NCI-H1417 treated with DMSO at 0.1 percent for 48 hours (cell line): ENCODE data around the gene CPE.
"Not testable (repeated sequence)": the region's sequence is repeated elsewhere in the genome, so short reads cannot be mapped to it uniquely, and the experiment has no call there.

Experiments used
- DNase-seq: peaks from one replicate; lab custom pipeline; 2025; lab: John Stamatoyannopoulos, UW

The CPE gene

DNA sequence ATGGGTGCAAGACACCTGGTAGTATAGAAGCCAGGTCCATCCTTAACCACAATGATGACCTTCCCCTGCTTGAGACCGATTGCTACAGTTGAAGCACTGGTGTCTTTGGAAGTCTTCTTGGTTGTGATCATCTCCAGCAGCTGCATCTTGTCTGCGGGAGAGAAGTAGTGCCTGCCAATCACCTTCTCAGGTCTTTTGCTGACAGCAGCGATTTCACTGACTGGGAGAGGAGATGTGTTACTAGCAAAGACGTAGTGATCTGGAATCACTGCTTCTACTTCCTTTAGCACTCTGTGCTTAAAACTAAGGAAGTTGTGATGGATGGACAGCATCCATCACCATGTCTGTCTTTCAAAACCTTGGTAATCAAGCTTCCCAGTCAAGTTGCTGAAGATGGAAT is 25.9 kb downstream of the CPE start:
- DNase-seq = no peak

DNA sequence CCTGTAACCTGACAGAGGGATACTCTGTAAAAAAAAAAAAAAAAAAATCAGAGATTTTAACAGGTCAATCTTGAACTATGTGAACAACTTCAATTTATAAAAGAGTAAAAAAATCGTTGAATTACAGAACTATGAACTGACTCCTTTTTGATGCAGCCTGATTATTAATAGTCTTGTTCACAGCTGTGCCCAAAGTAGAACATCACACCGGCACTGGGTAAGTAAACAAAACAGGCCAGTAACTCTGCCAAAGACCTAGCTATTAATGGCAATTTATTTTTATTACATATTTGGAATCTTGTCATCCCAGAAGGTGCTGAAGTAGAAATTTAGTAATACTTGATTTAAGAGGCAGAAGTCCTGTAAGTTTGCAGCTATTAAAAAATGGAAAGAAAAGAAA is 31.4 kb downstream of the CPE start:
- DNase-seq = peak; percentile 64

- no peak for DNase-seq
Measured at GRCh38 chr4:165415910-165416309, 37.1 kb downstream of the CPE start.

- no peak for DNase-seq
Measured at GRCh38 chr4:165418073-165418472, 39.3 kb downstream of the CPE start.

DNA sequence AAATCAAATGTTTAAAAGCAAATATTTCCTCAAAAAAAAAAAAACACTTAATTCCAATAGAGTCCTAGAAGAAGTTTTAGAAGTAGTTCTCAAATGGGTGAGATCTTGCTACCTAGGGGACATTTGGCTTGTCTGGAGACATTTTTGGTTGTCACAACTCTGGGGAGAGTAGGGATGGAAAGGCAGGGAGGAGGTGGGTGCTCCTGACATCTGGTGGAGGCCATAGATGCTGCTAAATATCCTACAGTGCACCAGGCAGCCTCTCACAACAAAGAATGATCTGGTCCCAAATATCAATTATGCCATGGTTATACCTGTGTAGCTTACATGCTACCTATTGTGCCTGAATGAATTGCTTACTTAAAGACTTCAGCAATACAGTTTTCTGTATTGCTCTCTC is 46.8 kb downstream of the CPE start:
- no peak for DNase-seq

- no peak for DNase-seq
Measured at GRCh38 chr4:165426331-165426730, 47.5 kb downstream of the CPE start.

DNA sequence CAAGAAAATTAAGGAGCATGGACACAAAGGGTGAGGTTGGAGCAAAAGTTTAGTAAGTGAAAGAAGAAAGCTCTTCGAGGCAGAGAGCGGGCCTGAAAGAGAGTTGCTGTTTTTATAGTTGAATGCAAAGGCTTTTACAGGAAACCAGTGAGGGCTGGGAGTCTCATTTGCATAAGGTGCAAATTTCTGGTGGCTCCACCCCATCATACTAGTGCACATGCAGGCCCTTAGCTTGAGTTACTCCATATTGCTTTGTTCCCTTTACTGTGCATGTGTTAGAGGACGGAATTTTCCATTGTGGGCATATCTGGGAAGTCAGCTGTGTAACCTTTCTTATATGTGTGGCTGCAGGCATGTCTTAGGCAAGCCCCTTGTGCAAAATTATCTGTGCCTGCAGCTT is 48.0 kb downstream of the CPE start:
- no peak for DNase-seq

DNA sequence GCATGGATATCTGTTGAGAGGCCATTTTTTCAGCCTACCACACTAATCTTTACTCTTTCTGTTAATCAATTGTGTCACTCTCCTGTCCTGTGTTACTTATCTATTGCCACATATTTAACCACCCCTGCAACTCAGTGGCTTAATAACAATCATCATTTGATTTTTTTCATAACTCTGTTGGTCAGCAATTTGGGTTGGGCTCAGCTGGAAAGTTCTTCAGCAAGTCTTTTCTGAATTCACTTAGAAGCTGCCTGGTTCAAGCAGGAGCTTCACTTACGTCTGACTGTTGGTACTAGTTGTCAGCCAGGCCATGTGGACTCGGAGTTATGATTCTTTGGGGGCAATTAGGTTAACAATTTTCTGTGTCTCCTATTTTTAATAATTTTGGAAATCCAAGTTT is 50.1 kb downstream of the CPE start:
- no peak for DNase-seq

- no peak for DNase-seq
Measured at GRCh38 chr4:165433529-165433928, 54.7 kb downstream of the CPE start.

DNA sequence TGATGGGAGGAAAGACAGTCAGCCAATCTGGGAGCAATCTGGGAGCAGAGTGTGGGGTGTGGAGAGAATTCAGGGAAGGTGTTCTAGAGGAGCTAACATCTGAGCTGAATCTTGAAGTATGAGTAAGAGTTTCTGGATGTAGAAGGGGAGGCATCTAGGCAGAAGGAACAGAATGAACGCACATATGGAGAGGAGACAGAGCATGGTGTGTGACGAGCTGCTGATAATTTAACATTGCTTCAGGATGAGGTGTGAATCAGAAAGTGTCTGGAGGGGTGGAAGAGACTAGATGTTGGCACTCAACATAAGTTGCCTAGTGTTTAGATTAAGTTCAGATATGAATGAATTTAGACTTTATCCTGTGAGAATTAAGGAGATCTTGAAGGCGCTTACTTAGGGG is 58.9 kb downstream of the CPE start:
- no peak for DNase-seq

GRCh38 chr4:165439344-165439743 is 60.5 kb downstream of the CPE start:
- DNase-seq = no peak

DNA sequence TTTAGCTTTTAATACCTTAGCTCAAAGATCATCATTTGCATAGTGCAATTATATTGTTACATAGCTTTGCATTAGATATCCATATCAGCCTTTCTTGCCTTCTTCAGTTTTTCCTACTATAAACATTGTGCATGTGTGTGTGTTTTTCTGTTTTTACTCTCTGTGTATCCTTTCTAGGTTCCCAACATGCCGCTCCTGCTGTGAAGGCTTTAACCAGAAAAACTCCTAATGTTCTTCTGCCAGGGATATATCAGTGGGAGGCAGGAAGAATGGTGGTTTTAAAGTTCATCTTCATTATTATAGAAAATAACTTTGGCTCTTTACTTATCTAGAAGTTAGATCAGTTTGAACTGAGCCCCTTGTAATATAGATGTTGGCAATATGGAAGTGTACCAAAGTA is 61.2 kb downstream of the CPE start:
- DNase-seq = no peak

DNA sequence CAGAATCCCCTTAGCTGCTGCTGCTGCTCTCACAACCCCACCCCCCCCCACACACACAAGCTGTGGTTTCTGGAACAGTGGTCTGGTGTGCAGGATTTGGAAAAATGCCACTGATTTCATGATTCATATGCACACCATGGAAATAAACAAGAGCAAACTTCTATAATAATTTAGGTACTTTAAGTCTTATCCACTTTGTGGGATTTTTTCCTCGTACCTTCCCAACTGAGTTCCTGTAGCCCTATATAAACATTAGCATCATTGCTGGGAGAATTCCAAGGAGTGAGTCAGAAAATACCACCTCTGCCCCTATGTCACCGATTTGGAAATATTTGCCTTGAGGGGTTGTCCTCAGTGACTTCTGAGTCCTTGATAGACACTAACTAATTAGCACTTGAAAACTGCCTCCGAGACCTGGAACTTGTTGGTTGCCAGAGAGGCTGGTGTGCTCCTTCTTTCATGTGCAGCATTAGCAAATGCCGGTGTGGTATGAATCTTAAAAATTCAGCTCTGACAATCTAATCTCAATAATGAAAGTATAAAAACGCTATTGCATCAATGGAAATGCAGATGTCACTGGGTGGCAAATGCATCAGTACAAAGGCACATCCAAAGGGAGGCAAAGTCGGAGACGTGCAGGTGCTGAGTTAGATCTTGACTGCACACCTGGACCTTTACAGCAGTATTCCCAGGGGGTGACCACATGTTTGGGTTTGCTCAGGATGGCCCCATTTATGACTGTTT is 61.8 kb downstream of the CPE start:
- no peak for DNase-seq

DNA sequence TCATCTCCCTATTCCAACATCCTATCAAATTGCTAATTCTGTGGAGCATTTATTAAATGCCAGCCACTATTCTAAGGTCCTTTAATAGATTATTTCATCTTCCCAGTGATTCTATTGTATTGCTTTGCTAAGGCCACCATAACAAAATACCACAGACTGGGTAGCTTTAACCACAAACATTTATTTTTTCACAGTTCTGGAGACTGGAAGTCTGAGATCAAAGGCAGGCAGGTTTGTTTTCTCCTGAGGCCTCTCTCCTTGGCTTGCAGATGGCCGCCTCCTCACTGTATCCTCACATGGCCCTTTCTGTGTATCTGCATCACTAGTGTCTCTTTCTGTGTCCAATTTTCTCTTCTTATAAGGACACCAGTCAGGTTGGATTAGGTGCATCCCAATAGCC is 64.5 kb downstream of the CPE start:
- no peak for DNase-seq

DNA sequence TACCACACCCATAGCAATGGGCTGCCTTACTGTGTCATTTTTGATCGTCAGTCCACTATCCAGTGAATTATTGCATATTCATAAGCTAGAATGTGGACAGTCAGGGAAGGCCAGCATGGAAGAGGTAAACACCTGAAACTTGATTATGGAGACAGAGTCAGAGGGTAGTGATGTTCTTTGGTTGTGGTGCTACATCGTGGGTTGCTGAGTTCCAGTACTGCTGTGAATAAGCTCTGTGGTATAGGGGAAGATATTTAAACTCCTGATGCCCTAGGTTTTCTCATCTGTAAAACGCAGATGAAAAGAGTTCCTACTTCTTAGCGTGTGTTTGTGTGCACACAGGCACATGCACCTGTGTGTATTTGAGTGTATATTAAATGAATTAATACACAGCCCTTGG is 69.9 kb downstream of the CPE start:
- DNase-seq = no peak

GRCh38 chr4:165449333-165449732 is 70.5 kb downstream of the CPE start:
- no peak for DNase-seq

DNA sequence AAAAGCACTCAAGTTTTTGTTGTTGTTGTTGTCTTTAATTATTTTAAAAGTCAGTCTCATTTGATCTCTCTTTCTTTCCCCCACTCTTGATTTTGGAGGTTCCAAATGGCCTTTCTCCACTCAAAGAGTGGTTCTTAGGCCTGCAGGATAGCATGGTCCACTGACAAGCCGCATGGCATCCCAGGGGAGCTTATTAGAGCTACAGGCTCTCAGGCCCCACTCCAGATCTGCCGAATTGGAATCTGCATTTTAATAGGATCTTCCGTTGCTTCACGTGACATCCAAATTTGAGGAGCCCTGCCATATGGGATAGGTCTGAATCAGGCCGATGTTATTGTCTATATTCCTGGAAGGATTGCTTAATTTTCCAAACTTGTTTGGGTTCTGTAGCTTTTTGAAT is 72.1 kb downstream of the CPE start:
- DNase-seq = no peak

DNA sequence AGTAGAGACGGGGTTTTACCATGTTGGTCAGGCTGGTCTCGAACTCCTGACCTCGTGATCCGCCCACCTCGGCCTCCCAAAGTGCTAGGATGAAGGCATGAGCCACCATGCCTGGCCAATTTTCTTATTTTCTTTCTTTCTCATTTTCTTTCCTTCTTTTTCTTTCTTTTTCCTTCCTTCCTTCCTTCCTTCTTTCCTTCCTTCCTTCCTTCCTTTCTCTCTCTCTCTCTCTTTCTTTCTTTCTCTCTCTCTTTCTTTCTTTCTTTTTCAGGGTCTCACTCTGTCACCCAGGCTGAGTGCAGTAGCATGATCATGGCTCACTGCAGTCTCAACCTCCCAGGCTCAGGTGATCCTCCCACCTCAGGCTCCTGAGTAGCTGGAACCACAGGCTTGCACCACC is 74.3 kb downstream of the CPE start:
- DNase-seq = not testable (repeated sequence)

DNA sequence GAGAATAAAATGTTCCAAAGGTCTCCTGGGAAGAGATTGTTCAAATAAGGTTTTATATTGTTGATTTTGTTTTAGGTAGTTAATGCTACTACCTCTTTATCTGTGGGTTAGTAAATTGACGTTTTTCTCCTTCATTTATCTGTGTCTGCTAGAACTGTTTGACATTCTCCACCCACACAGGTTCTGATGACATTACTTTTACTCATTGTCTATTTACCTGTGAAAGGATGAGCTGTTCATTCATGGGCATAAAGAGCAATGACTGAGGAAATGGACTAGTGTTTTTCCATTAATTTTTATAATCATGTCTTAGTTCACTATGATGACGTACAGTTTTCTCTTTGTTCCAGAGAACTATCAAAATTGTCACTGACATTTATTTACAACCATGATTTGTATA is 75.6 kb downstream of the CPE start:
- no peak for DNase-seq

GRCh38 chr4:165457793-165458192 is 79.0 kb downstream of the CPE start:
- no peak for DNase-seq

- no peak for DNase-seq
Measured at GRCh38 chr4:165458471-165458870, 79.7 kb downstream of the CPE start.

DNA sequence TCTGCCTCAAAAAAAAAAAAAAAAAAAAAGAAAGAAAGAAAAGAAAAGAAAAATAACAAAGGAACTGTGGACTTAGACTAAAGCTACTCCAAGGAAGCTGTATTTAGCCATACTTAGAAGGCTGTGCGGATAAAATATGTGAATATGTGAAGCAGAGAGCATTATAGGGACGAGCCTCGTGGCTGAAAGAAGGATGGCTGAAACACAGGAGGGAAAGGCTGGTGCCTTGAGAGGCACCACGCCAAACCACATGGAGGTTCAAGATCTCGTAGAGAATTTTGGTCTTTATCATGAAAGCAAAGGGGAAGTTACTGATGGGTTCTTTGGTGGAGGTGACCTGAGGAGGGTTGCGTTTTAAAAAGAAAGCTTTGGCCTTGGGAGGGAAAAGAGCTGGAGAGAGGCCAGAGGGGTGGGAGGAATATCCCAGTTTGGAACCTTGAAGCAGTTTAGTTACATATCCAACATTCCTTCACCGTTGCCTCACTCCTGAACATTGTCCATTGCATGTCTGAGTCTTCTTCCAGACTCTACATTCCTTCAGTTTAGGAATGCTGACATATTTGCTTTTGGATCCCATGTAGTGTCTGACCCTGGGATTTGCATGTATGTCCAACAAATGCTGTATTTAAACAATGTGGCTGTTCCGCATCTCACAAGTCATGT is 82.5 kb downstream of the CPE start:
- no peak for DNase-seq

GRCh38 chr4:165462009-165462408 is 83.2 kb downstream of the CPE start:
- DNase-seq = no peak

DNA sequence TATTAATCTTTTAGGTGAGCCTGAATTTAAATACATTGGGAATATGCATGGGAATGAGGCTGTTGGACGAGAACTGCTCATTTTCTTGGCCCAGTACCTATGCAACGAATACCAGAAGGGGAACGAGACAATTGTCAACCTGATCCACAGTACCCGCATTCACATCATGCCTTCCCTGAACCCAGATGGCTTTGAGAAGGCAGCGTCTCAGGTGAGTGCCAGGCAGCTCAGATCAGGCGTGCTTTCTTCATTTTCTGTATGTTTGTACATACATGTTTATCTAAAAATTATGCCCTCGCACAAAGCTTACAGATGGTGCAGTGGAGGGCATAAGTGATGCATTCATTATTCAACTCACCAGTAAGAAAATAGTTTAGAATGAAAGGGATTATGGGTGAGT is 85.6 kb downstream of the CPE start:
- DNase-seq = no peak
